ENCODE data around the gene MYL12B.

DNA sequence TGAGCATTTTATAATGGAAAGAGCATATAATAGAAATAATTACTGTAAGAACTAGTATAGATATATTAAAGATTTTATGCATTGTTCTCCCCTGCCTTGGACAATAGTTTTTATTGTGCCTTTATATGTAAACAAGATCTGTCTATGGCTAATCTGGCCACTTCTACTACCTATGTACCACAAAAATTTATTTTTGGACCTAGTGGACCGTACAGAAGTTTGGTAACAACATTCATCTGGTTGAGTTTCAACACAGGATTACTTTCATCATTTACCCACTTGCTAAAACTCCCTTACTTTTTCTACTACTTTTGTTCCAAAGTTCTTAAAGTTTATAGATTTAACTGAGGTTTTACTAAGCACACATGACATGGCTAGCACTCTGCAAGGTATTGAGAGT lies 28.9 kb upstream of the MYL12B start:
- TF ChIP-seq POLR2AphosphoS5 (IDR thresholded peaks at IDR 0.05; ENCODE audit: insufficient read depth, low read depth, low read length) (no peak), CTCF (IDR thresholded peaks at IDR 0.05; ENCODE audit: extremely low read depth in 1 of 2, insufficient read depth in 1 of 2, low read depth in 1 of 2, low read length in 2 of 2) (no peak), POLR2A (IDR thresholded peaks at IDR 0.05; ENCODE audit: low read depth, low read length) (no peak)
- TF ChIP-seq, protein P1, sequence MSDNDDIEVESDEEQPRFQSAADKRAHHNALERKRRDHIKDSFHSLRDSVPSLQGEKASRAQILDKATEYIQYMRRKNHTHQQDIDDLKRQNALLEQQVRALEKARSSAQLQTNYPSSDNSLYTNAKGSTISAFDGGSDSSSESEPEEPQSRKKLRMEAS (IDR thresholded peaks at IDR 0.05; ENCODE audit: insufficient read depth, insufficient read length), result no peak

Measured in endothelial cell of umbilical vein (primary cell).